Fibroblast of lung (primary cell): ENCODE data around the gene EFNA5.

Experiments
- CTCF ChIP-seq, 2 donors: IDR thresholded peaks in 1 of 2; conservative IDR thresholded peaks in 1 of 2; 1 replicate in 1 of 2; 2 replicates in 1 of 2; pipeline ENCODE4 v1.5.1; 2011 to 2012; ENCODE audit warnings: low read length in 2 of 2, control low read depth in 1 of 2, inconsistent platforms in 1 of 2, low read depth in 1 of 2, mild to moderate bottlenecking in 1 of 2
- EZH2 ChIP-seq: IDR thresholded peaks from 2 replicates; pipeline ENCODE4 v1.5.1; 2012; ENCODE audit warnings: low read length, control low read depth, mild to moderate bottlenecking; ENCODE audit errors: missing control alignments

DNA sequence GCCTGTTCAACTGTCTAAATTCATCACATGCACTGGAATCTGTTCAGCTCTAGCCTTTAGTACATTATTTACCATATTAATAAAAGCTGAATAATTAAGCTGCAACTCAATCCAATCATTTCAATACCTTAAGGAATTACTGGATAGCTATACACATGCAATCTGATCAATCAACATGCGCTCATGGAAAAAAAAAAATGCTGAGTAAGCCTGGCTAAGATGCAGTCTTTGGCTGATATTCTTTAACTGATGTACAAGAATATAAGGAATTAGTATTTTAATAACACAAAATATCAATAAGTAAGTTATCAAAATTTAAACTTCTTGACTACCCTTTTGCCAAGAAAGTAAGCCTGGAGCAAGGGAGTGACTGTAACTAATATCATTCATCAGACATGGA is 15.9 kb downstream of the EFNA5 start:
- no peak for TF ChIP-seq EZH2
- TF ChIP-seq CTCF (conservative IDR thresholded peaks at IDR 0.05 in 1 of 2, IDR thresholded peaks at IDR 0.05 in 1 of 2; ENCODE audit: low read depth in 1 of 2, low read length in 2 of 2): no peak
